Left cardiac atrium (tissue), 4 donors: ENCODE results near the gene PACSIN2. TPM values are rescaled to one million over a fixed set of nuclear protein-coding genes. Genes with fewer than 3 reads are reported as not detected.

Source experiments
- ATAC-seq, 2 donors: fragments of 200-7000 bp; cut with Tn5 transposase; one replicate each; pipeline ENCODE4 v1.9.1; 2020; ENCODE audit warnings: mild to moderate bottlenecking in 2 of 2, moderate library complexity in 2 of 2
- DNase-seq: peaks from one replicate; pipeline ENCODE4 v3.0.0-alpha.2; 2020
- intact Hi-C, 2 donors: fragments of 100-400 bp; cut with DNase I; formaldehyde crosslinking; loops; one replicate each; pipeline versions ENCODE4 v1.14.1 to v1.15.1; 2022 to 2023
- total RNA-seq, 2 donors: library from RNA; stranded (reverse); fragmentation: NEBNext Ultra II Directional; extraction: Animal tissue kit (Norgen Biotek cat#: 25700); gene quantifications; one replicate each; pipeline ENCODE4 v1.2.1, GENCODE V29; 2021
- donor health status: DM: no; HTN: yes; CAD: no.
- donor health status: DM: no; HTN: yes; CAD: no; lungs with severe emphysema.
- donor health status: DM: yes; HTN: yes; CAD: no.
- donor health status: Dilated cardiomyopathy.

Gene PACSIN2
- total RNA-seq, 2 donors from 2014 or later = 55.8 to 62.9 TPM

GRCh38 chr22:42883121-42883520 lies 131.8 kb downstream of the PACSIN2 start:
- intact Hi-C loops = no loop called here
- no peak for DNase-seq
- no peak for ATAC-seq

- intact Hi-C loops = no loop called here
- DNase-seq = no peak
- no peak for ATAC-seq
Observed at GRCh38 chr22:42881982-42882656, 132.8 kb downstream of the PACSIN2 start.

- DNase-seq (no peak), ATAC-seq (no peak)
- intact Hi-C loops = no loop called here
Observed at GRCh38 chr22:42881298-42881697, 133.7 kb downstream of the PACSIN2 start.

GRCh38 chr22:42880815-42881214 lies 134.1 kb downstream of the PACSIN2 start:
- intact Hi-C loops = no loop called here
- ATAC-seq (no peak), DNase-seq (no peak)

GRCh38 chr22:42879371-42880021 lies 135.5 kb downstream of the PACSIN2 start:
- intact Hi-C loops = no loop called here
- DNase-seq (no peak), ATAC-seq (no peak)

- ATAC-seq (peak; percentile 9 to 18), DNase-seq (no peak)
- intact Hi-C loops = no loop called here
Observed at GRCh38 chr22:42878561-42879305, 136.2 kb downstream of the PACSIN2 start.

GRCh38 chr22:42877597-42878340 lies 137.2 kb downstream of the PACSIN2 start:
- intact Hi-C loops = no loop called here
- no peak for DNase-seq
- ATAC-seq = peak; percentile 54 to 67

GRCh38 chr22:42877158-42877557 lies 137.8 kb downstream of the PACSIN2 start:
- ATAC-seq = no peak
- intact Hi-C loops = no loop called here
- DNase-seq = no peak

GRCh38 chr22:42876041-42876440 lies 138.9 kb downstream of the PACSIN2 start:
- DNase-seq (no peak), ATAC-seq (no peak)
- intact Hi-C loops = no loop called here

GRCh38 chr22:42874010-42874409 lies 140.9 kb downstream of the PACSIN2 start:
- no peak for DNase-seq
- no peak for ATAC-seq
- intact Hi-C loops = no loop called here

- ATAC-seq = no peak
- no peak for DNase-seq
- intact Hi-C loops = no loop called here
Observed at GRCh38 chr22:42873356-42873755, 141.6 kb downstream of the PACSIN2 start.

- DNase-seq (no peak), ATAC-seq (no peak)
- intact Hi-C loops = no loop called here
Observed at GRCh38 chr22:42872821-42873220, 142.1 kb downstream of the PACSIN2 start.

GRCh38 chr22:42871146-42872050 lies 143.6 kb downstream of the PACSIN2 start:
- ATAC-seq (no peak), DNase-seq (no peak)
- intact Hi-C loops = no loop called here

GRCh38 chr22:42869888-42870480 lies 145.0 kb downstream of the PACSIN2 start:
- intact Hi-C loops = loop anchor here in 1 of 2 donors (5.0 kb wide), 1 partner anchor 32 kb away; no protein-coding TSS in a partner anchor
- DNase-seq (no peak), ATAC-seq (no peak)

- ATAC-seq = no peak
- intact Hi-C loops = loop anchor here in 1 of 2 donors (5.0 kb wide), 1 partner anchor 33 kb away; no protein-coding TSS in a partner anchor
- no peak for DNase-seq
Observed at GRCh38 chr22:42869463-42869862, 145.5 kb downstream of the PACSIN2 start.

- ATAC-seq (peak; percentile 65 to 78), DNase-seq (peak; percentile 48)
- intact Hi-C loops = loop anchor here in 1 of 2 donors (5.0 kb wide), 1 partner anchor 34 kb away; no protein-coding TSS in a partner anchor
Observed at GRCh38 chr22:42868751-42869251, 146.1 kb downstream of the PACSIN2 start.

- ATAC-seq = no peak
- no peak for DNase-seq
- intact Hi-C loops = loop anchor here in 1 of 2 donors (5.0 kb wide), 1 partner anchor 36 kb away; no protein-coding TSS in a partner anchor
Observed at GRCh38 chr22:42866100-42866499, 148.8 kb downstream of the PACSIN2 start.

- intact Hi-C loops = loop anchor here in 1 of 2 donors (5.0 kb wide), 1 partner anchor 37 kb away; no protein-coding TSS in a partner anchor
- ATAC-seq (no peak), DNase-seq (no peak)
Observed at GRCh38 chr22:42865536-42865935, 149.4 kb downstream of the PACSIN2 start.
